Tibial nerve (tissue), 3 donors: ENCODE data around the gene PLSCR4.

ENCODE experiments used
- POLR2A ChIP-seq, 2 donors: fragments of 450-650 bp; IDR thresholded peaks; one replicate each; pipeline ENCODE4 v1.6.1; 2017; ENCODE audit warnings: antibody characterized with exemption in 2 of 2, mild to moderate bottlenecking in 2 of 2, moderate library complexity in 2 of 2
- TF ChIP-seq, protein P1 (sequence below), 5 experiments: fragments of 200-600 bp in 3 of 5; fragments of 450-650 bp in 2 of 5; sonication (generic) in 3 of 5; IDR thresholded peaks; one replicate each; pipeline ENCODE4 v1.5.1; 2016 to 2019; ENCODE audit warnings: antibody characterized with exemption in 5 of 5, mild to moderate bottlenecking in 3 of 5, moderate library complexity in 2 of 5

GRCh38 chr3:146180376-146180775 lies 70.5 kb downstream of the PLSCR4 start:
- TF ChIP-seq, protein P1, sequence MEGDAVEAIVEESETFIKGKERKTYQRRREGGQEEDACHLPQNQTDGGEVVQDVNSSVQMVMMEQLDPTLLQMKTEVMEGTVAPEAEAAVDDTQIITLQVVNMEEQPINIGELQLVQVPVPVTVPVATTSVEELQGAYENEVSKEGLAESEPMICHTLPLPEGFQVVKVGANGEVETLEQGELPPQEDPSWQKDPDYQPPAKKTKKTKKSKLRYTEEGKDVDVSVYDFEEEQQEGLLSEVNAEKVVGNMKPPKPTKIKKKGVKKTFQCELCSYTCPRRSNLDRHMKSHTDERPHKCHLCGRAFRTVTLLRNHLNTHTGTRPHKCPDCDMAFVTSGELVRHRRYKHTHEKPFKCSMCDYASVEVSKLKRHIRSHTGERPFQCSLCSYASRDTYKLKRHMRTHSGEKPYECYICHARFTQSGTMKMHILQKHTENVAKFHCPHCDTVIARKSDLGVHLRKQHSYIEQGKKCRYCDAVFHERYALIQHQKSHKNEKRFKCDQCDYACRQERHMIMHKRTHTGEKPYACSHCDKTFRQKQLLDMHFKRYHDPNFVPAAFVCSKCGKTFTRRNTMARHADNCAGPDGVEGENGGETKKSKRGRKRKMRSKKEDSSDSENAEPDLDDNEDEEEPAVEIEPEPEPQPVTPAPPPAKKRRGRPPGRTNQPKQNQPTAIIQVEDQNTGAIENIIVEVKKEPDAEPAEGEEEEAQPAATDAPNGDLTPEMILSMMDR (IDR thresholded peaks at IDR 0.05) = no peak
- TF ChIP-seq POLR2A (IDR thresholded peaks at IDR 0.05) = no peak
